ENCODE measurements around the gene NDUFAF8. TPM values are rescaled to one million over a fixed set of nuclear protein-coding genes. Genes with fewer than 3 reads are reported as not detected.

The NDUFAF8 gene
- polyA plus RNA-seq, 4 donors, result 42.8 to 68.4 (median 55.4) TPM

- DNase-seq (ENCODE audit: low read depth in 4 of 4, low spot score in 2 of 4), result no peak
Observed at GRCh38 chr17:81267390-81268067, 28.4 kb downstream of the NDUFAF8 start.

GRCh38 chr17:81270279-81270678 is 31.2 kb downstream of the NDUFAF8 start:
- DNase-seq (ENCODE audit: low read depth in 4 of 4, low spot score in 2 of 4), result no peak

GRCh38 chr17:81271226-81271625 is 32.1 kb downstream of the NDUFAF8 start:
- no peak for DNase-seq (ENCODE audit: low read depth in 4 of 4, low spot score in 2 of 4)

GRCh38 chr17:81272616-81273015 is 33.5 kb downstream of the NDUFAF8 start:
- no peak for DNase-seq (ENCODE audit: low read depth in 4 of 4, low spot score in 2 of 4)

- DNase-seq (ENCODE audit: low read depth in 4 of 4, low spot score in 2 of 4), result no peak
Observed at GRCh38 chr17:81273698-81274470, 34.8 kb downstream of the NDUFAF8 start.

- DNase-seq (ENCODE audit: low read depth in 4 of 4, low spot score in 2 of 4), result no peak
Observed at GRCh38 chr17:81274471-81274855, 35.3 kb downstream of the NDUFAF8 start.

GRCh38 chr17:81276781-81277180 is 37.7 kb downstream of the NDUFAF8 start:
- no peak for DNase-seq (ENCODE audit: low read depth in 4 of 4, low spot score in 2 of 4)

- no peak for DNase-seq (ENCODE audit: low read depth in 4 of 4, low spot score in 2 of 4)
Observed at GRCh38 chr17:81277421-81277820, 38.3 kb downstream of the NDUFAF8 start.

GRCh38 chr17:81277946-81278693 is 39.0 kb downstream of the NDUFAF8 start:
- no peak for DNase-seq (ENCODE audit: low read depth in 4 of 4, low spot score in 2 of 4)

GRCh38 chr17:81278831-81279230 is 39.7 kb downstream of the NDUFAF8 start:
- no peak for DNase-seq (ENCODE audit: low read depth in 4 of 4, low spot score in 2 of 4)

- DNase-seq (ENCODE audit: low read depth in 4 of 4, low spot score in 2 of 4), result no peak
Observed at GRCh38 chr17:81279278-81280275, 40.5 kb downstream of the NDUFAF8 start.

GRCh38 chr17:81280571-81280970 is 41.5 kb downstream of the NDUFAF8 start:
- DNase-seq (ENCODE audit: low read depth in 4 of 4, low spot score in 2 of 4), result no peak

GRCh38 chr17:81282141-81282540 is 43.0 kb downstream of the NDUFAF8 start:
- DNase-seq (ENCODE audit: low read depth in 4 of 4, low spot score in 2 of 4), result no peak

GRCh38 chr17:81282876-81283275 is 43.8 kb downstream of the NDUFAF8 start:
- DNase-seq (ENCODE audit: low read depth in 4 of 4, low spot score in 2 of 4), result no peak

- no peak for DNase-seq (ENCODE audit: low read depth in 4 of 4, low spot score in 2 of 4)
Observed at GRCh38 chr17:81285179-81285878, 46.2 kb downstream of the NDUFAF8 start.

- no peak for DNase-seq (ENCODE audit: low read depth in 4 of 4, low spot score in 2 of 4)
Observed at GRCh38 chr17:81285894-81286293, 46.8 kb downstream of the NDUFAF8 start.

GRCh38 chr17:81286491-81287145 is 47.5 kb downstream of the NDUFAF8 start:
- no peak for DNase-seq (ENCODE audit: low read depth in 4 of 4, low spot score in 2 of 4)

- no peak for DNase-seq (ENCODE audit: low read depth in 4 of 4, low spot score in 2 of 4)
Observed at GRCh38 chr17:81287152-81287551, 48.0 kb downstream of the NDUFAF8 start.

All from left renal cortex interstitium (tissue), 4 donors.